K562 (cell line): Measurements from ENCODE around the gene IL10RB. TPM values are rescaled to one million over a fixed set of nuclear protein-coding genes. Genes with fewer than 3 reads are reported as not detected.

Experiments used
- ATAC-seq: fragments of 200-7000 bp; cut with Tn5 transposase; 3 replicates; pipeline ENCODE4 v1.9.1; 2020; ENCODE audit warnings: moderate library complexity
- BruUV-seq: library from RNA; stranded (reverse); fragments of 400-500 nt; replicated peaks from 2 replicates; lab custom pipeline; 2021; lab: Mats Ljungman, UMichigan
- CTCF ChIA-PET: fragments of 300-600 bp; formaldehyde crosslinking; extraction: SDS; loops from one replicate; lab custom pipeline; 2021; ENCODE audit warnings: low intra/inter-chr PET ratio; lab: Yijun Ruan, JAX
- POLR2A ChIA-PET: fragments of 300-600, 350-650 bp; sonication (Branson Sonifier 250); formaldehyde crosslinking; extraction: SDS; loops from one replicate; lab custom pipeline; 2021; ENCODE audit warnings: antibody characterized with exemption, inconsistent platforms; lab: Yijun Ruan, JAX
- DNase-seq, 4 experiments: peaks; one replicate each; pipeline versions ENCODE4 v3.0.0 to v3.0.0-alpha.2; 2011 to 2018; ENCODE audit warnings: low spot score in 3 of 4, mixed read lengths in 3 of 4; ENCODE audit errors: extremely low read depth in 1 of 4
- FAIRE-seq: peaks from 2 replicates; lab custom pipeline; 2011; peaks lifted over from hg19 to GRCh38; lab: Jason Lieb, UNC
- H2AFZ ChIP-seq: 2 replicates; pipeline ENCODE4 v1.6.0; 2011; ENCODE audit warnings: low read depth, low read length, control low read depth, inconsistent platforms
- H3K27ac ChIP-seq: fragments of 200-600 bp; 3 replicates; pipeline ENCODE4 v1.8.0; 2011; ENCODE audit warnings: low read depth, mild to moderate bottlenecking, control low read depth, inconsistent platforms, low read length, moderate library complexity, mixed read lengths; ENCODE audit errors: extremely low read depth
- H3K27me3 ChIP-seq, 2 experiments: fragments of 300-600 bp in 1 of 2; 2 replicates in 1 of 2; 3 replicates in 1 of 2; pipeline versions ENCODE4 v1.6.0 to v1.8.0; 2011; ENCODE audit warnings: inconsistent platforms in 2 of 2, low read length in 2 of 2, mild to moderate bottlenecking in 1 of 2, mixed read lengths in 1 of 2, moderate library complexity in 1 of 2; ENCODE audit not compliant: control insufficient read depth in 2 of 2, insufficient read depth in 2 of 2
- H3K36me3 ChIP-seq: fragments of 300-600 bp; 3 replicates; pipeline ENCODE4 v1.8.0; 2011; ENCODE audit warnings: mild to moderate bottlenecking, low read length, inconsistent platforms; ENCODE audit not compliant: control insufficient read depth, insufficient read depth
- H3K4me1 ChIP-seq, 2 experiments: fragments of 200-600 bp in 1 of 2; replicated peaks in 1 of 2; 2 replicates in 1 of 2; 3 replicates in 1 of 2; pipeline versions ENCODE4 v1.5.1 to v1.8.0; 2011; ENCODE audit warnings: inconsistent platforms in 2 of 2, low read length in 2 of 2, mild to moderate bottlenecking in 1 of 2, mixed read lengths in 1 of 2, moderate library complexity in 1 of 2; ENCODE audit not compliant: control insufficient read depth in 2 of 2, insufficient read depth in 2 of 2
- H3K4me2 ChIP-seq: 2 replicates; pipeline ENCODE4 v1.6.1; 2011; ENCODE audit warnings: low read length, control low read depth, inconsistent platforms, mixed read lengths; ENCODE audit not compliant: insufficient read depth
- H3K4me3 ChIP-seq: fragments of 200-600 bp; sonication (generic), shearing (Covaris generic); 2 replicates; pipeline ENCODE4 v1.5.1; 2016; ENCODE audit warnings: control low read depth, inconsistent platforms
- H3K79me2 ChIP-seq: fragments of 200-600 bp; 3 replicates; pipeline ENCODE4 v1.8.0; 2011; ENCODE audit warnings: low read length, inconsistent platforms; ENCODE audit not compliant: control insufficient read depth, insufficient read depth
- H3K9ac ChIP-seq, 2 experiments: 2 replicates each; pipeline versions ENCODE4 v1.6.0 to v1.6.1; 2011; ENCODE audit warnings: low read depth in 2 of 2, low read length in 2 of 2, control low read depth in 1 of 2, inconsistent platforms in 1 of 2, mild to moderate bottlenecking in 1 of 2, mixed read lengths in 1 of 2; ENCODE audit not compliant: insufficient read depth in 1 of 2
- H3K9me1 ChIP-seq: one replicate; pipeline ENCODE4 v1.6.0; 2011; ENCODE audit warnings: inconsistent platforms, mild to moderate bottlenecking, low read length, moderate library complexity; ENCODE audit not compliant: control insufficient read depth, insufficient read depth
- H3K9me3 ChIP-seq: replicated peaks from 2 replicates; pipeline ENCODE4 v1.5.1; 2011; ENCODE audit warnings: low read depth, low read length, inconsistent platforms; ENCODE audit not compliant: control insufficient read depth, insufficient read depth
- H4K20me1 ChIP-seq: replicated peaks from 2 replicates; pipeline ENCODE4 v1.6.1; 2011; ENCODE audit warnings: low read length, inconsistent platforms, mixed read lengths; ENCODE audit not compliant: control insufficient read depth, insufficient read depth
- C11orf30 ChIP-seq: fragments of 450-650 bp; IDR thresholded peaks from 2 replicates; pipeline ENCODE4 v1.6.1; 2016; ENCODE audit warnings: low read depth, mild to moderate bottlenecking
- CXXC5 ChIP-seq: fragments of 250-450 bp; sonication (Bioruptor Pico); IDR thresholded peaks from 2 replicates; pipeline ENCODE4 v1.8.0; 2022; ENCODE audit warnings: inconsistent platforms, mild to moderate bottlenecking, moderate library complexity
- FIP1L1 ChIP-seq: fragments of 200-400 bp; formaldehyde crosslinking; IDR thresholded peaks from 2 replicates; pipeline ENCODE4 v1.6.1; 2018; ENCODE audit warnings: mild to moderate bottlenecking, low read depth, low read length; ENCODE audit not compliant: poor library complexity, severe bottlenecking
- PTRF ChIP-seq: fragments of 450-650 bp; IDR thresholded peaks from 2 replicates; pipeline ENCODE4 v1.6.1; 2016; ENCODE audit warnings: mild to moderate bottlenecking, missing genetic modification characterization, missing compliant biosample characterization
- PURB ChIP-seq: sonication (generic); formaldehyde crosslinking; IDR thresholded peaks from 2 replicates; pipeline ENCODE4 v1.9.0; 2021; ENCODE audit warnings: low read depth, mild to moderate bottlenecking, missing genetic modification reagents
- TAF15 ChIP-seq: fragments of 200-400 bp; formaldehyde crosslinking; IDR thresholded peaks from 2 replicates; pipeline ENCODE4 v1.6.1; 2017; ENCODE audit warnings: mild to moderate bottlenecking, low read depth, low read length, moderate library complexity
- ZBTB7A ChIP-seq: IDR thresholded peaks from 2 replicates; pipeline ENCODE4 v1.6.1; 2011; ENCODE audit warnings: low read depth, mild to moderate bottlenecking, low read length, moderate library complexity, borderline replicate concordance; ENCODE audit not compliant: control insufficient read depth
- ZNF274 ChIP-seq: IDR thresholded peaks from 2 replicates; pipeline ENCODE4 v1.6.1; 2011; ENCODE audit warnings: low read depth, mild to moderate bottlenecking, low read length, moderate library complexity, borderline replicate concordance
- WGBS: fragments of 100-300 bp; shearing (Covaris generic); methylation state at CpG from one replicate; pipeline ENCODE4 v1.1.6; 2016; ENCODE audit warnings: low coverage, mixed read lengths; ENCODE audit not compliant: insufficient coverage; ENCODE audit errors: missing lambda C conversion rate; 5-methylcytosine and 5-hydroxymethylcytosine counted together
- in situ Hi-C: fragments of 300-500 bp; cut with MboI; formaldehyde crosslinking; loops from 4 replicates; pipeline ENCODE4 v1.15.0; 2018; ENCODE audit warnings: inconsistent platforms, mixed read lengths
- intact Hi-C: fragments of 100-400 bp; cut with micrococcal nuclease; formaldehyde crosslinking; loops from 2 replicates; pipeline ENCODE4 v1.14.2; 2022
- polyA plus RNA-seq, 8 experiments: library from polyadenylated mRNA; depleted of rRNA in 4 of 8; stranded (reverse) in 5 of 8; unstranded in 3 of 8; fragments of >200 nt; fragmentation: Nextera tagmentation in 2 of 8; fragmentation: Illumina TruSeq in 1 of 8; extraction: Ambion mirVana in 2 of 8; extraction: Trizol in 1 of 8; gene quantifications; 2 replicates each; pipeline versions ENCODE4 v1.2.1 to v1.2.3, GENCODE V29; 2011 to 2014; ENCODE audit warnings: inconsistent platforms in 1 of 8, missing spikeins in 1 of 8
- total RNA-seq, 7 experiments: library from RNA; depleted of rRNA in 6 of 7; stranded (reverse); fragments of >200 nt in 6 of 7; fragmentation: Illumina TruSeq in 2 of 7; extraction: Trizol in 2 of 7; gene quantifications; 2 replicates each; pipeline versions ENCODE4 v1.2.1 to v1.2.3, GENCODE V29; 2011 to 2021; ENCODE audit warnings: low replicate concordance in 1 of 7
- TF ChIP-seq, protein P1 (sequence below): IDR thresholded peaks from 2 replicates; pipeline ENCODE4 v1.6.1; 2011; ENCODE audit not compliant: insufficient read length; ENCODE audit errors: extremely low read depth
- TF ChIP-seq, protein P2 (sequence below), 3 experiments: IDR thresholded peaks in 2 of 3; conservative IDR thresholded peaks in 1 of 3; 2 replicates each; pipeline ENCODE4 v1.5.1; 2011 to 2012; ENCODE audit warnings: low read length in 3 of 3, mild to moderate bottlenecking in 3 of 3, control low read depth in 2 of 3, improper control_type of control experiment in 1 of 3, inconsistent platforms in 1 of 3, low read depth in 1 of 3, mixed read lengths in 1 of 3, moderate library complexity in 1 of 3; ENCODE audit not compliant: insufficient read depth in 2 of 3

Gene IL10RB
- total and polyA plus RNA-seq, 9 of the 15 experiments (the other 6 are each of a cell fraction or from before 2014, with no cell fraction given), result 10.9 to 33.8 (median 23.0) TPM

DNA sequence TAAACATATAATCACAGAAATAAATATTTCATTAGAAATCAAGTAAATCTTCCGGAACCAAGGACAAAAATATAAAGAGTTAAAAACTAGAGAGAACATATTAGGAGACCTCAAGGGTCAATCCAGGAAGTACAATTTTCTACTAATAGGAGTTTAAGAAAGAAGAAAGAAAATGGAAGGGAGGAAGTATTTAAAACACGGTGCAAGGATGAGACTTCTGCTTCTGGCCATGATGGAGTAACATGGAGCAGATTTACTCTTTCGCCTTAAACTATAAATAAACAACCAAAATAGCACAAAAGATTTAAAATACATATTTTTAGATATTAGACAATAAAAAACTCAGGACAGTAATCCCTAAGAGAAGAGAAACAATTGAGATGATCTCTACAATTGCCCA lies 46.0 kb downstream of the IL10RB start:
- POLR2A ChIA-PET, result interaction anchor here (3.4 kb wide), 1 partner anchor 11 kb away, joined by 13 read pairs; no protein-coding TSS in a partner anchor
- Histone ChIP-seq H3K9me3 (no peaks in the 10 kb centered on the region), H3K27ac (no peak overlapping the region), H3K79me2 (no peaks in the 10 kb centered on the region), H3K9ac (no peak overlapping the region), H3K4me2 (no peak overlapping the region), H3K4me3 (no peak overlapping the region), H3K9me1 (no peaks in the 10 kb centered on the region), H4K20me1 (no peaks in the 10 kb centered on the region), H3K4me1 (no peaks in the 10 kb centered on the region; a peak in 3 of 5 replicates), H2AFZ (no peak overlapping the region), H3K36me3 (no peaks in the 10 kb centered on the region), H3K27me3 (peaks cover 5 to 6% of the 10 kb centered on the region in 2 experiments; a peak in 4 of 5 replicates)
- ATAC-seq, result no peak
- no TSS peak for BruUV-seq
- no peak for FAIRE-seq
- WGBS, result 37% methylated on average over 3 of the region's 3 CpGs
- intact Hi-C loops, result no loop called here
- TF ChIP-seq ZNF274 (no peak), PURB (CRISPR knock-in tag) (no peak), PTRF (tag) (no peak), CXXC5 (no peak), C11orf30 (no peak), FIP1L1 (no peak), ZBTB7A (no peak), TAF15 (no peak)
- TF ChIP-seq, protein P1, sequence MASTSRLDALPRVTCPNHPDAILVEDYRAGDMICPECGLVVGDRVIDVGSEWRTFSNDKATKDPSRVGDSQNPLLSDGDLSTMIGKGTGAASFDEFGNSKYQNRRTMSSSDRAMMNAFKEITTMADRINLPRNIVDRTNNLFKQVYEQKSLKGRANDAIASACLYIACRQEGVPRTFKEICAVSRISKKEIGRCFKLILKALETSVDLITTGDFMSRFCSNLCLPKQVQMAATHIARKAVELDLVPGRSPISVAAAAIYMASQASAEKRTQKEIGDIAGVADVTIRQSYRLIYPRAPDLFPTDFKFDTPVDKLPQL, result no peak
- TF ChIP-seq, protein P2, sequence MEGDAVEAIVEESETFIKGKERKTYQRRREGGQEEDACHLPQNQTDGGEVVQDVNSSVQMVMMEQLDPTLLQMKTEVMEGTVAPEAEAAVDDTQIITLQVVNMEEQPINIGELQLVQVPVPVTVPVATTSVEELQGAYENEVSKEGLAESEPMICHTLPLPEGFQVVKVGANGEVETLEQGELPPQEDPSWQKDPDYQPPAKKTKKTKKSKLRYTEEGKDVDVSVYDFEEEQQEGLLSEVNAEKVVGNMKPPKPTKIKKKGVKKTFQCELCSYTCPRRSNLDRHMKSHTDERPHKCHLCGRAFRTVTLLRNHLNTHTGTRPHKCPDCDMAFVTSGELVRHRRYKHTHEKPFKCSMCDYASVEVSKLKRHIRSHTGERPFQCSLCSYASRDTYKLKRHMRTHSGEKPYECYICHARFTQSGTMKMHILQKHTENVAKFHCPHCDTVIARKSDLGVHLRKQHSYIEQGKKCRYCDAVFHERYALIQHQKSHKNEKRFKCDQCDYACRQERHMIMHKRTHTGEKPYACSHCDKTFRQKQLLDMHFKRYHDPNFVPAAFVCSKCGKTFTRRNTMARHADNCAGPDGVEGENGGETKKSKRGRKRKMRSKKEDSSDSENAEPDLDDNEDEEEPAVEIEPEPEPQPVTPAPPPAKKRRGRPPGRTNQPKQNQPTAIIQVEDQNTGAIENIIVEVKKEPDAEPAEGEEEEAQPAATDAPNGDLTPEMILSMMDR (IDR thresholded peaks at IDR 0.05 in 2 of 3, conservative IDR thresholded peaks at IDR 0.05 in 1 of 3; ENCODE audit: insufficient read depth in 2 of 3, low read depth in 1 of 3, low read length in 3 of 3), result no peak
- no peak for DNase-seq
- in situ Hi-C loops, result no loop called here
- CTCF ChIA-PET, result no interaction called here
